ENCODE measurements around the gene STOML1. TPM values are rescaled to one million over a fixed set of nuclear protein-coding genes. Genes with fewer than 3 reads are reported as not detected.

The STOML1 gene
- total RNA-seq, 1 experiment from 2014 or later: 5.0 TPM

- H3K27ac ChIP-seq (ENCODE audit: low read depth, low read length): no peak overlapping the region; the same call in 1 of the 2 replicates
- RAD21 ChIA-PET (ENCODE audit: low non-redundant PET in 1 of 2, low total read pairs in 2 of 2, uncharacterized antibody in 2 of 2, unreplicated experiment in 2 of 2): no interaction called here
- H3K9me2 ChIP-seq (ENCODE audit: insufficient read depth): no peaks in the 10 kb centered on the region
- intact Hi-C loops (cut with micrococcal nuclease): no loop called here
- H3K36me3 ChIP-seq (ENCODE audit: control insufficient read depth in 1 of 2, insufficient read depth in 2 of 2, low read length in 2 of 2): no peaks in the 10 kb centered on the region
- POLR2A ChIA-PET: no interaction called here
- no peak for TF ChIP-seq EZH2phosphoT487 (IDR thresholded peaks at IDR 0.05; ENCODE audit: borderline replicate concordance)
- TF ChIP-seq ATF3 (IDR thresholded peaks at IDR 0.05): no peak
- no peak for TF ChIP-seq SIN3A (IDR thresholded peaks at IDR 0.05; ENCODE audit: low read depth)
- no peak for TF ChIP-seq TCF7L2 (IDR thresholded peaks at IDR 0.05; ENCODE audit: borderline replicate concordance, extremely low read depth, insufficient read depth, insufficient read length)
- TF ChIP-seq ZFX (IDR thresholded peaks at IDR 0.05): no peak
- TF ChIP-seq JUND (IDR thresholded peaks at IDR 0.05): no peak
- no peak for TF ChIP-seq MAX (IDR thresholded peaks at IDR 0.05)
- no peak for TF ChIP-seq POLR2AphosphoS5 (IDR thresholded peaks at IDR 0.05; ENCODE audit: low read depth, low read length)
- TF ChIP-seq ELF1 (IDR thresholded peaks at IDR 0.05; ENCODE audit: borderline replicate concordance, low read depth): no peak
- TF ChIP-seq EGR1 (IDR thresholded peaks at IDR 0.05; ENCODE audit: low read depth): no peak
- TF ChIP-seq CBX3 (IDR thresholded peaks at IDR 0.05; ENCODE audit: low read depth): no peak
- no peak for TF ChIP-seq EZH2 (IDR thresholded peaks at IDR 0.05)
- TF ChIP-seq ZBTB33 (IDR thresholded peaks at IDR 0.05; ENCODE audit: extremely low read depth, insufficient replicate concordance, low read length): no peak
- no peak for TF ChIP-seq ZNF274 (IDR thresholded peaks at IDR 0.05; ENCODE audit: low read depth, low read length)
- no peak for TF ChIP-seq CEBPB (IDR thresholded peaks at IDR 0.05; ENCODE audit: low read depth)
- TF ChIP-seq POLR2A (IDR thresholded peaks at IDR 0.05; ENCODE audit: borderline replicate concordance, extremely low read depth, insufficient read depth, insufficient read length): no peak
- TF ChIP-seq SP1 (IDR thresholded peaks at IDR 0.05; ENCODE audit: low read depth): no peak
- peak overlapping the region; percentile 88 for H2AFZ ChIP-seq (ENCODE audit: low read depth, low read length, poor library complexity, severe bottlenecking)
- H4K20me1 ChIP-seq (ENCODE audit: insufficient read depth): no peaks in the 10 kb centered on the region
- no peaks in the 10 kb centered on the region for H3K9me3 ChIP-seq (ENCODE audit: control insufficient read depth in 1 of 2, insufficient read depth in 1 of 2, low read depth in 1 of 2, low read length in 2 of 2)
- no peaks in the 10 kb centered on the region for H3K27me3 ChIP-seq (ENCODE audit: insufficient read depth, low read length)
- no peak for DNase-seq (ENCODE audit: low read depth, low spot score)
- H3K4me2 ChIP-seq (ENCODE audit: low read length): peak overlapping the region; percentile 91
- CTCF ChIA-PET: interaction anchor here (0.6 to 1.4 kb wide), 3 partner anchors 9 to 315 kb away, joined by 3 to 6 read pairs (median 4); no protein-coding TSS in a partner anchor
- H3K4me3 ChIP-seq (replicated peaks in 1 of 2; ENCODE audit: low read depth in 1 of 2, low read length in 2 of 2): peak overlapping the region; percentile 32 to 81
- ATAC-seq: no peak
- peaks cover 22 to 63% of the 10 kb centered on the region in 2 experiments for H3K4me1 ChIP-seq (ENCODE audit: control insufficient read depth in 1 of 2, insufficient read depth in 2 of 2, low read length in 2 of 2)
- no TSS peak for BruUV-seq (replicated peaks)
- H3K79me2 ChIP-seq (ENCODE audit: insufficient read depth, low read length): peaks cover 6% of the 10 kb centered on the region
- peak overlapping the region; percentile 43 for H3K9ac ChIP-seq (ENCODE audit: low read length)
These were observed 451 bp upstream of the STOML1 start for GRCh38 chr15:73992594-73992898.

Data from HCT116 (cell line).